GM19035 (cell line): ENCODE measurements around the gene TESK1.

Source experiments
- ATAC-seq: cut with Tn5 transposase; IDR thresholded peaks from one replicate; pipeline ENCODE4 v1.9.1; 2021; ENCODE audit not compliant: unreplicated experiment

Gene TESK1, protein sequence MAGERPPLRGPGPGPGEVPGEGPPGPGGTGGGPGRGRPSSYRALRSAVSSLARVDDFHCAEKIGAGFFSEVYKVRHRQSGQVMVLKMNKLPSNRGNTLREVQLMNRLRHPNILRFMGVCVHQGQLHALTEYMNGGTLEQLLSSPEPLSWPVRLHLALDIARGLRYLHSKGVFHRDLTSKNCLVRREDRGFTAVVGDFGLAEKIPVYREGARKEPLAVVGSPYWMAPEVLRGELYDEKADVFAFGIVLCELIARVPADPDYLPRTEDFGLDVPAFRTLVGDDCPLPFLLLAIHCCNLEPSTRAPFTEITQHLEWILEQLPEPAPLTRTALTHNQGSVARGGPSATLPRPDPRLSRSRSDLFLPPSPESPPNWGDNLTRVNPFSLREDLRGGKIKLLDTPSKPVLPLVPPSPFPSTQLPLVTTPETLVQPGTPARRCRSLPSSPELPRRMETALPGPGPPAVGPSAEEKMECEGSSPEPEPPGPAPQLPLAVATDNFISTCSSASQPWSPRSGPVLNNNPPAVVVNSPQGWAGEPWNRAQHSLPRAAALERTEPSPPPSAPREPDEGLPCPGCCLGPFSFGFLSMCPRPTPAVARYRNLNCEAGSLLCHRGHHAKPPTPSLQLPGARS

DNA sequence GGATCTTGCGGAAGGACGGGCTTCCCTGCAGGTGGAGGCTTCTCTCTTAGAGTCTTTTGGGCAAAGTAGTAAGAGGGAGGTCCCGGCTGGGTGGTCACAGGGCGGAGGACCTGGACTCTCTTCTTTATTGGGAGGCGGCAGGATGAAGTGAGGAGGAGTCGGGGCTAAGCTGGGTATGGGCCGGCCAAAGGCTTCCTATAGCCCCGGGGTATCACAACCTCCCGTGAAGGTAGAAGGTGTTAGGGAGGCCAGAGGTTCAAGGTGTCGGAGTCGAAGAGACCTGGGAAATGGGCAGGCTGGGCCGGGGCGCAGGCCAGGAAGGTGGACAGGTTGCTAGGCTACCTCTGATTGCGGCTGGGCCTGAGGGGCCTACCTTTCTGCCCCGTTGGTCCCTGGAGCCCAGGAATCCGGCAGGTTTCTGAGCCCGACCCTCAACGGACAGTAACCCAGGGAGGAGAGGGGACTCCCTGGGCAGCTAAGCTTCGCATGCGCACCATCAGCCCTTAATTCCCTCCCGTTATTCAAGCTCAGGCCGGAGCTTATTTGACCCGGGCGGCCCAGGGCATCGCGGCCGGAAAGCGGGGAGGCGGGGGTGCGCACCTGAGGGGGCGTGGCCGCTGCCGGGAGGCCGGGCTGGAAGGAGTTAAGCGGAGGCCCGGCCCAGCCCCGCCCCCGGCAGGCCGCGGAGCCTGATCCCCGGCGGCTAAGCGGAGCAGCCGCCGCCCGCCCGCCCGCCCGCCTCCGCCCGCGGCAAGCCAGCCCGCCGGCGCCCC, at the start of gene TESK1:
Gene TESK1 (plus strand): TSS at position 685 of the 773 bp plus-strand sequence. CDS start 358 bp downstream, outside the sequence.
- ATAC-seq: peak; percentile 53

DNA sequence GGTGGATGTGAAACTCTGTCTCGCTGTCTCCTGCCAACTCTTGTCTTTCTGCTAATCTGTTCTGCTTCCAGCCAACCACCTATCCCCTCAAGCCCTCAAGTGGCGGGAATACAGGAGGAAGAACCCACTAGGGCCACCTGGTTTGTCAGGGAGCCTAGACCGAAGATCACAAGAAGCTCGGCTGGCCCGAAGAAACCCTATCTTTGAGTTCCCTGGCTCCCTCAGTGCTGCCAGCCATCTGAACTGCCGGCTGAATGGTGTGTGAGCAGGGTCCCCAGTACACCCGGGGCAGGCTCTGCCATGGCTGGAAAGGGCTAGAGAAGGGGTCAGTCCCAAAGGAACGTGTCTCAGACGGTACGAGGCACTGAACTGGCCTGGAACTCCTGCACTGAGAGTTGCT, 49.2 kb upstream of the TESK1 start:
- no peak for ATAC-seq

DNA sequence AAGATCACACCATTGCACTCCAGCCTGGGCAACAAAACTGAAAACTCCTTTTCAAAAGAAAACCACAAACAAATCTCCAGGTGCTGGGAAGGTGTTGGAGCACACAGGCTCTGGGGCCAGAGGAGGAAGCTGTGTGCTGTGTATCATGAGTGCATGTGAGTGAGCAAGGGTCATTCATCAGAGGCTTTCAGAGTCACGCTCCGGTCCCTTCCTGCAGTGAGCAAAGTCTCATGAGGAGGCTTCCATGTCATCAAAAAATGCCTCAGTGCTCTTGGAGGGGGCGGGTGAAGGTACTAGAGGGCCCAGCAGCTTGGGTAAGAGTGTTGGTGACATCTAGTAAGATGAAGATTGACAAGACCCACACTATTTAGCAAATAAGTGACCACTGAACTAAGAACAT, 48.3 kb upstream of the TESK1 start:
- no peak for ATAC-seq

DNA sequence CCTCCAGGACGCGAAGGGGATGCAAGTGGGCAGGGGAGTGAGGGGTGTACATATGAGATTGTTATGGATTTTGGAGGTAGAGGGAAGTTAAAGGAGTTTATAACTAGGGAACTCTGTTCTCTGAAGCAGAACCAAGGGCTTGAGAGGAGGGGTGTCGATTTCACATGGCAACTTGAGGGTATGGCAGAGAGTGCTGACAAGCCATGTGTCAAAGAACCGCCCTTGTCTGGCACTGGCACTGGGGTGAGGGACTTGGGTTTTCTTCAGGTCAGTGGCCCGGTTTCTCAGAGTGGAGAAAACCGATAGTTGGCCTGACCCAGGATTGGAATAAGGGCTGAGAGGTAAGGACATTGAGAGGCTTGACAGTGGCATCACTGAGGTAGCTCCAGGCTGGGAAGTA, 47.7 kb upstream of the TESK1 start:
- ATAC-seq: no peak

DNA sequence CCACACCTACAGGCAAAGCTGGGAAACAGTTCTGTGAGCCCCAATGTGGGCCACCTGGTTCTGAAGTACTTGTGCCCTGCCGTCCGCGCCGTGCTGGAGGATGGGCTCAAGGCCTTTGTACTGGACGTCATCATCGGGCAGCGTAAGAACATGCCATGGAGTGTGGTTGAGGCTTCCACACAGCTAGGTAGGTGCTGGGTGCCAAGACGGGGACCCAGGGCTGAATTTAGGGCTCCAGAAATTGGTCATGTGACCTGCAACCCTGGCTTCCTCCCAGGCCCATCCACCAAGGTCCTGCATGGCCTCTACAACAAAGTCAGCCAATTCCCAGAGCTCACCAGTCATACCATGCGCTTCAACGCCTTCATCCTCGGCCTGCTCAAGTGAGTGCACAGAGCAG, 46.9 kb upstream of the TESK1 start:
- no peak for ATAC-seq

DNA sequence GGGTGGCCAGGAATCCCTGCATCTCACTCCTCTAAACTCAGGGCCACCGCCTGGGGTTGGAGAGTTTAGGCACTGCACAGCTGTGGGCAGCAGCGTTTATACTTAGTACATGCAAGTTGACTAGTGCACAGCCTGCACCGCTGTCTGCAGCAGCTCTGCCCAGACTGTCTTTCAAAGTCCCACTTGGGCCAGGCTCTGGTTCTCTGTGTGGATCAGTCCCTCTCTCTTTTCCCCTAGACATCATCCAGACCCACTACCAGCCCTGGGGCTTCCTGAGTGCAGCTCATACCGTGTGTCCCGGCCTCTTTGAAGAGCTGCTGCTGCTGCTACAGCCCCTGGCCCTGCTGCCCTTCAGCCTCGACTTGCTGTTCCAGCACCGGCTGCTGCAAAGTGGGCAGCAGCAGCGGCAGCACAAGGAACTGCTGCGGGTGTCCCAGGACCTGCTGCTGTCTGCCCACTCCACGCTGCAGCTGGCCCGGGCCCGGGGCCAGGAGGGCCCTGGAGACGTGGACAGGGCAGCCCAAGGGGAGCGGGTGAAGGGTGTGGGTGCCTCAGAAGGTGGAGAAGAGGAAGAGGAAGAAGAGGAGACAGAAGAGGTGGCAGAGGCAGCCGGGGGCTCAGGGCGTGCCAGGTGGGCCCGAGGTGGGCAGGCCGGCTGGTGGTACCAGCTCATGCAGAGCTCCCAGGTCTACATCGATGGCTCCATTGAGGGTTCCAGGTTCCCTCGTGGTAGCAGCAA, 45.1 kb upstream of the TESK1 start:
- no peak for ATAC-seq

DNA sequence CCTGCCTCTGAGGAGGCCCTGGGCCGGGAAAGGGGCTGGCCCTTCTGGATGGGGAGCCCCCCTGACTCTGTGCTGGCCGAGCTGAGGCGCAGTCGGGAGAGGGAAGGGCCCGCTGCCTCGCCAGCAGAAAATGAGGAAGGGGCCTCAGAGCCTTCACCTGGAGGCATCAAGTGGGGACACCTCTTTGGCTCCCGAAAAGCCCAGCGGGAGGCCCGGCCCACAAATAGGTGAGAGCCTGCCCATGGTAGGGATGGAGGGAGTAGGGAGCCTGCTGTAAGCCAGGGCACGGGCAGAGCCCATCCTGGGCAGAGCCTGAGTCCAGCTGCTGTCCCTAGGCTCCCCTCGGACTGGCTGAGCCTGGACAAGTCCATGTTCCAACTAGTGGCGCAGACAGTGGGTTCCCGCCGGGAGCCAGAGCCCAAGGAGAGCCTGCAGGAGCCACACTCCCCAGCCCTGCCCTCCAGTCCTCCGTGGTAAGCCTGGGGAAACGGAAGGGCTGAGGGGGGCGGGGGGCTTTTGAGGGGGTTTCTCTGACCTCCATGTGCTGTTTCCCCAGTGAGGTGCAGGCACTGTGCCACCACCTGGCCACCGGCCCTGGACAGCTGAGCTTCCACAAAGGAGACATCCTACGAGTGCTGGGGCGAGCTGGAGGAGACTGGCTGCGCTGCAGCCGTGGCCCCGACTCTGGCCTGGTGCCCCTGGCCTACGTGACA, 44.3 kb upstream of the TESK1 start:
- ATAC-seq: no peak

DNA sequence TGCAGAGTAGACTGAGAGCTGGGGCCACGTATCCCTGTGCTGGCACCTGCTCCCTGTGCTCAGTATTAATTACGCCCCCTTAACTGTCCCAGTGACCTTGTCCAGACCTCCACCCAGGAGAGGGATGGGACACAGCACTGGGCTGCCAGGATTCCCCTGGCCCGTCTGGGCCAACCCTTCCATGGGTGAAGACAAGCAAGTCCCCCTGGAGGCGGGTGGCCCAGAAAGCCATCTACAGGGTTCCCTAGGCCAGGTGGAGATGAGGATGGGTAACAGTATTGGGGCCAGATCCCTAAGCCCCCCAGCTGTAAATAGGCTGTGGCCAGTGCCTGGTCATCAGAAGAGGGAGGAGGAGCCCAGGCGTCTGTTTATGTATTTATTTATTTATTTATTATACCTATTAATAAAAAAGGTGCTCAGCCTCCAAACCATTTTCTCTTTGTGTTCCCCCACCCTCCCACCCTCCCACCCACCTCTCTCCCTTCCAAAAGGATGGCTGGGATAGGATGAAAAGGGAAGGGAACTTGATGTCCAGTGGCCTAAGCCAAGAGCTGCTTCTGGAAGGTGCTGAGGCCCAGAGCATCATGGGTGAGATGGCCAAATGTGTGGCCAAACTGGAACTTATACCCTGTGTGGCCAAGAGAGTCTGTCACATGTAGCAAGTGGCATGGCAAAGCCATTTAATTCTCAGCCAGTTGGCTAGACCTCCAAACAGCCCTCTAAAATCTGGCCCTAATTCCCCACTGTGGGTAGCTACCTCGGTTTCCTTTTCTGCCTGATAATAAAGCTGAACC, 43.4 kb upstream of the TESK1 start:
- no peak for ATAC-seq

DNA sequence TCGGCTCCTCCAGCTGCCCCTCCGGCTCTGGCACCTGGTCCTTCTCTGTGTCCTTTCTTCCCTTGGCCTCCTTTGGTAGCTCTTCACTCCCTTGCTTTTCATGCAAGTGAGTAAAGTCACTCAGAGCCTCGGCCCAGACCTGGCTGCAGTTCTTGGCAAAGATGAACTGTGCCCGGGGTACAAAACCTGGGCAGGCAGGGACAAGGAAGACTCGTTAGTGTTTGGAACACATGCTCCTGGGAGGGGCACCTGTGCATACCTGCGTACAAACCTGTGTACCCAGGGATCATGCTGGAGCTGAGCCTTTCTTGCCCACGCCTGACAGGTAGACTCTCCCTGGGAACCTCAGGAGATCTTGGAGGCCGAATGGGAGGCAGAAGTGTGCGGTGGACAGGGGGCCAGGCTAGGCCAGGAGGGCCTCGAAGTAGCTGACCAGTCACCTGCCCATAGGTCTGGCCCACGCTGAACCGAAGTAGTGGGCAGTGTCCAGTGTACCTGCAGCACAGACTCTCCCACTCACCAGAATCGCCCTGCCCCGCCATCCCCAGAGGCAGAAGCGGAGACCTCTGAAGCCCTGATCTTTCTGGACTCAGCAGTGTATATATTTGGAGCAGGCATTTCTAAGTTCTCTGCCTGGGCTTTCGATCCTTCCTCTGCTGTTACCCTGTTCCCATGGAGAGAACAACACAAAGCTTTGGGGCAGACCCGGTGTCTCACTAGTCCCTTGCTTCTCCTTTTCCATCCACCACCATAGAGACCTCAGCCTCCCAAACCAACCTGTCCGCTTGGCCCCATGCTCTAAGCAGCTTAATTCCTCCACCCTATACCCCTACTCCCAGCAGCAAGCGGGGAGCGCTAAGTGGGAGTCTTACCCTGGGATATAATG, 41.9 kb upstream of the TESK1 start:
- no peak for ATAC-seq

DNA sequence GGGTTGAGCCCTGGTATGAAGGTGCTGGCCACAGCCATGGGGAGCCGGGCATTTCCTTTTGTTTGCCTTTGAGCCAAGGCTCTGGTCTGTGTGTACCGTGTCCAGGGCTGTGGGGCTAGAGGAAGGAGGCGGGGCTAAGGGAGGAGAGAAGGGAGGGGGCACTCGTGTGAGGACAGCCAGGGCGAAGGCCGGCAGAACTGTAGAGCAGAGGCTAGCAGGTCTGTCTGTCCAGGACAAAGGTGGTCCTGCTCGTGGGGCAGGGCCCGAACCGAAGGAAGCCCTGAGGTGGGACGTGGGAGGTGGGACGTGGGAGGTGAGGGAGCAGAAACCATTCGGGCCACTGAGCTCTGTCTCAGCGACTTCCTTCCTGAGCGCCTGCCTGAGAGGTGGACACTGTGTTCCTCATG, 41.3 kb upstream of the TESK1 start:
- no peak for ATAC-seq

DNA sequence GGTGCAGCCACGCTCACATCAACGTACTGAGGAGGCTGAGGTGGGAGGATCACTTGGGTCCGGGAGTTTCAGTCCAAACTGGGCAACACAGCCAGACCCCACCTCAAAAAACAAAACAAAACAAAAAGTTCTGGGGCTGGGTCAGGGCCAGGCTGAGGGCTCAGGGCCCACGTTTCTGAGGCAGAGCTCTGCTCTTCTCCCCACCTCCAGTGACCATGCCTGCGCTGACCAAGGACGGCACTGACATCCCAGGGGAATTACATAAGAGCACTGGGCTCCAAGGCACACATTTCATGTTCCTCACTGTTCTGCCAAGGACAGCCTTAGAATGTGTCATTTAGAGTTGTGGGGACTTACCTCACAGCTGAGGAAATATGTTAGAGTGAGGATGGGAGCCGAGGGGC, 40.4 kb upstream of the TESK1 start:
- no peak for ATAC-seq

DNA sequence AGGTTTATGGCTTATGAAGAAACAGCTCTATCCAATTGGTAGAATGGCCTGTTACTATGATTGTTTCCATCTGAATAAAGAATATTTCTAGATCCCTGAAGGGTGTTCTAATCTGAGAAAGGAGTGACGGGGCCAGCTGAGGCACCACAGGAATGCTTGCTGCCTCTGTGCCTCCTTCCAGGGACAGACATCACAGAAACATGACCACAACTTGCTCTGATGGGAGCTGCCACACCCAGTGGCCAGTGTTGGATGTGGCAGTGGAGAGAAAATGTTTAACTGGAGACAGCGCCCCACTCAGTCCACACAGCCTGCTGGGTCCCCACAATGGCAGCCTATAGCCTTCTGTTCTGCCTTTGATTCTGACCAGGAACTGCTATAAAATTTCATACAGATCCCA, 38.6 kb upstream of the TESK1 start:
- no peak for ATAC-seq

DNA sequence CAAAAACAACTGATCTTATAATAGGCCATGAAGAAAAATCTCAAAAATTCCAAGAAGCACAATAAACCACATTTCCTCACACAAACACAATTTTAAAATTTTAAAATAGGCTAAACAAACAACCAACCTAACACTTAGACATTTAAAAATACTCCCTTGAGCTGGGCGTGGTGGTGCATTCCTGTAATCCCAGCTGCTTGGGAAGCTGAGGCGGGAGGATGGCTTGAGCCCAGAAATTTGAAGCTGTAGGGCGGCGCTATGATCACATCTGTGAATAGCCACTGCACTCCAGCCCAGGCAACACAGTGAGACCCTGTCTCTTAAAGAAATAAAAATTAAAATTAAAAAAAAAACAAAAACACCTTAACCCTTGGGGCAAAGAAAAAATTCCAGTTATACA, 36.9 kb upstream of the TESK1 start:
- ATAC-seq: no peak

DNA sequence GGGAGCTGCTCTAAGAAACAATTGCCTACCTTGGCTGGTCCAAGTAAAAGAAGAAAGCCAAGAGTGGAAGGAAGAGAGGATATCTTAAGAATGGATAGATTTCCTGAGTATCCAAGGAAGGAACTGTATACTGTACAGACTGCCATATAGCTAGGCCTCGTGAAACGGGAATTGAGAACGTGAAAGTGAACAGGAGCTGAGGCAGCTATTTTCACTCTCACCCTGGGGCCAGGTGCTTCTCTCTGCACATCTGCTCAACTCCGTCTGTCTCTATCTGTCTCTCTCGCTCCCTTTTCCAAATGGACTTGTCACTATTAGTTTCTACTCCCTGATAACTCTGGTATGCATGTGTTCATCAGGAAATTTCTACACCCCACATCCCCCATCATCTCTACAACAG, 35.9 kb upstream of the TESK1 start:
- ATAC-seq: no peak

DNA sequence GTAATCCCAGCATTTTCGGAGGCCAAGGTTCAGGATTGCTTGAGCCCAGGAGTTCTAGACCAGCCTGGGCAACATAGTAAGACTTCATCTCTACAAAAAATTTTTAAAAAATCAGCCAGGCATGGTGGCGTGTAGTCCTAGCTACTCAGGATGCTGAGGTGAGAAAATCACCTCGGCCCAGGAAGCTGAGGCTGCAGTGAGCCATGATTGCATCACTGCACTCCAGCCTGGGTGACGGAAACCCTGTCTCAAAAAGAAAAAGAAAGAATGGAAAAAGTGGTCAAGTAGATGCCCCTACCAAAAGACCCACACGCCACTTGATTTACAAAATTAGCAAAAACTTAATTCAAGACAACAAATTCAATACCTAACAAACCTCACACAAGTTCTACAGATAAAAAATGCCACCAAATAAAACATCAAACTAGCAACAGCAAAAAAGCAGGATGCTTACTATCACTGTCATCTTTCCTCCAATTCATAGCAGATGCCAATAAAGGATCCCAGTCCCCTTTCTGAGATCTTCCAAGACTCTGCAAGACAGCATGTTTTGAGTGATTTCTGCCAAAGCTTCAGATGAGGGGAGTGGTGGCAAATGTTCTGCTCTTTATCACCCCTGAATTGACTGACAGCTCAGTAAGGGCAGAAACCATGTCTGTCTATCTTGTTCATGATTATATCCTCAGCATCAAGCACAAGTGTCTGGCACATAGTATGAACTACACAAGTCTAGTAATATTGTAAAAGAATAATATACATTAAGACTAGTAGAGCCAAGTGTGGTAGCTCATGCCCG, 34.2 kb upstream of the TESK1 start:
- ATAC-seq: no peak

DNA sequence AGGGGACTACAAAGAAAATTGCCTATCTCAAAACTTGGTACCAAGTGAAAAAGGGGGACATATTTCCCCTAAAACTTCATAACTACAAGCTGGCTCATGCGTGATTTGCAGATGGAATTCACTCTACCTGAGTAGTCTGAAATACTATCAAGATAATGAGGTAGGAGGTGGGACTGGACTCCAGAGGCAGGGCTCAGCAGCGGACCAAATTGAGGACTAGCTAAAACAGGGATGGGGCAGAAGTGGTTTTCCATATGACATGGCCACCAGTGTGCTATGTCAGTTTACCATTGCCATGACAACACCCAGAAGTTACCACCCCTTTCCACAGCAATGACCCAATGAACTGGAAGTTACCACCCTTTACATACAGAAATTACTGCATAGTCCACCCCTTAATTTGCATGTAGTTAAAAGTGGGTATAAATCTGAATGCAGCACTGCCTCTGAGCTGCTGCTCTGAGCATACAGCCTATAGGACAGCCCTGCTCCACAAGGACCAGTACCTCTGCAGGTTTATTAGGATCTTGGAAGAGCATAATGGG, 30.4 kb upstream of the TESK1 start:
- no peak for ATAC-seq

DNA sequence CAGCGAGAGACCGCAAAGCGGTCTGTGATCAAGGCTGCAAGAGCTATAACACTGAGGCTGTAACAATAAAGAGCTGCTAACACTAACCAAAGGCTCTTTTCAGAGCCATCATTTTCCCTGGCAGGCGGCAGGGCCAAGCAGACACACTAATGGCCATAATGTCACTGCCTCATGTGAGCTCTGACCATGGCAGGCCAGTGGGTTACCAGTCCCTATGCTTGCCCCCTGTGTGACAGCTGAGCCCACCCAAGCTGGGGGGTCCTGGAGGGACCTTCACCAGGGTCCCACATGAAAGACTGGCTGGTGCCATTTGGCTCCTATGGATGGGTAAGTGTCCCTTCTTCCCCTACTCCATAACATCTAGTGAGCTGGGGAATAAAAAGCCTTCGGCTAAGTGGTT, 29.6 kb upstream of the TESK1 start:
- ATAC-seq: no peak

DNA sequence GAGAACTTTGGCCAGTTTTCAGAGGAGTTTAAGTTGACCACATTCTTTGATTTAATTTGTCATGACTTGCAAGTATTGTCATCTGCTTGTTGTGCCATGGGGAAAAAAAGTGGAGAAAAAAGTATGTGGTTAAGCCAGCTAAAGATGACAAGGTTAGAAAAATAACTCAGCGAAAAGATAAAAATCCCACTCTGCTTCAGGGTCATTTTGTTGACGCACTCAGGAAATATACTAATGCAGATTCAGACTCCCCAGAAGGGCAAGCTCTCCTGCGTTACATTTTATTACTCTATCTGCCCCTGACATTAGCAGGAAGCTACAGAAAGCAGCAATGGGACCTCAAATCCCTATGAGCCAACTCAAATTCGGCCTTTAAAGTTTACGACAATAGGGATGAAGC, 27.6 kb upstream of the TESK1 start:
- no peak for ATAC-seq
